ENCODE results near the gene MRPL23.

MRPL23 gene

GRCh38 chr11:1978720-1979473 lies 31.8 kb downstream of the MRPL23 start:
- Histone ChIP-seq H3F3A (ENCODE audit: low read depth) (no peaks in the 10 kb centered on the region), H3K27me3 (ENCODE audit: insufficient read depth, low read length, poor library complexity, severe bottlenecking) (no peaks in the 10 kb centered on the region), H4K20me1 (ENCODE audit: insufficient read depth, low read length, poor library complexity, severe bottlenecking) (no peaks in the 10 kb centered on the region), H3K36me3 (ENCODE audit: insufficient read depth, low read length) (no peaks in the 10 kb centered on the region), H3K9me3 (ENCODE audit: insufficient read depth, low read depth, low read length) (no peaks in the 10 kb centered on the region), H3K79me2 (ENCODE audit: insufficient read depth, low read length) (no peaks in the 10 kb centered on the region), H3K4me1 (ENCODE audit: insufficient read depth, low read length, poor library complexity, severe bottlenecking) (no peaks in the 10 kb centered on the region), H3K4me3 (ENCODE audit: low read length, poor library complexity, severe bottlenecking) (no peak overlapping the region), H3K9ac (ENCODE audit: low read depth, low read length, poor library complexity, severe bottlenecking) (no peak overlapping the region), H2AFZ (ENCODE audit: low read length) (no peak overlapping the region), H3K4me2 (ENCODE audit: low read depth, low read length, poor library complexity, severe bottlenecking) (no peak overlapping the region), H3K9me2 (replicated peaks; ENCODE audit: low read depth, low read length) (no peaks in the 10 kb centered on the region)
- no peak for TF ChIP-seq EZH2phosphoT487 (IDR thresholded peaks at IDR 0.05; ENCODE audit: borderline replicate concordance)
- no peak for TF ChIP-seq CTCF (conservative IDR thresholded peaks at IDR 0.05; ENCODE audit: low read length)

GRCh38 chr11:1979607-1980006 lies 32.5 kb downstream of the MRPL23 start:
- Histone ChIP-seq H3K27me3 (ENCODE audit: insufficient read depth, low read length, poor library complexity, severe bottlenecking) (no peaks in the 10 kb centered on the region), H3K4me1 (ENCODE audit: insufficient read depth, low read length, poor library complexity, severe bottlenecking) (no peaks in the 10 kb centered on the region), H3K36me3 (ENCODE audit: insufficient read depth, low read length) (no peaks in the 10 kb centered on the region), H3K9me3 (ENCODE audit: insufficient read depth, low read depth, low read length) (no peaks in the 10 kb centered on the region), H3K9ac (ENCODE audit: low read depth, low read length, poor library complexity, severe bottlenecking) (no peak overlapping the region), H3K79me2 (ENCODE audit: insufficient read depth, low read length) (no peaks in the 10 kb centered on the region), H3K4me2 (ENCODE audit: low read depth, low read length, poor library complexity, severe bottlenecking) (no peak overlapping the region), H4K20me1 (ENCODE audit: insufficient read depth, low read length, poor library complexity, severe bottlenecking) (no peaks in the 10 kb centered on the region), H3K4me3 (ENCODE audit: low read length, poor library complexity, severe bottlenecking) (no peak overlapping the region), H3F3A (ENCODE audit: low read depth) (no peaks in the 10 kb centered on the region), H3K9me2 (replicated peaks; ENCODE audit: low read depth, low read length) (no peaks in the 10 kb centered on the region), H2AFZ (ENCODE audit: low read length) (no peak overlapping the region)
- no peak for TF ChIP-seq EZH2phosphoT487 (IDR thresholded peaks at IDR 0.05; ENCODE audit: borderline replicate concordance)
- no peak for TF ChIP-seq CTCF (conservative IDR thresholded peaks at IDR 0.05; ENCODE audit: low read length)

DNA sequence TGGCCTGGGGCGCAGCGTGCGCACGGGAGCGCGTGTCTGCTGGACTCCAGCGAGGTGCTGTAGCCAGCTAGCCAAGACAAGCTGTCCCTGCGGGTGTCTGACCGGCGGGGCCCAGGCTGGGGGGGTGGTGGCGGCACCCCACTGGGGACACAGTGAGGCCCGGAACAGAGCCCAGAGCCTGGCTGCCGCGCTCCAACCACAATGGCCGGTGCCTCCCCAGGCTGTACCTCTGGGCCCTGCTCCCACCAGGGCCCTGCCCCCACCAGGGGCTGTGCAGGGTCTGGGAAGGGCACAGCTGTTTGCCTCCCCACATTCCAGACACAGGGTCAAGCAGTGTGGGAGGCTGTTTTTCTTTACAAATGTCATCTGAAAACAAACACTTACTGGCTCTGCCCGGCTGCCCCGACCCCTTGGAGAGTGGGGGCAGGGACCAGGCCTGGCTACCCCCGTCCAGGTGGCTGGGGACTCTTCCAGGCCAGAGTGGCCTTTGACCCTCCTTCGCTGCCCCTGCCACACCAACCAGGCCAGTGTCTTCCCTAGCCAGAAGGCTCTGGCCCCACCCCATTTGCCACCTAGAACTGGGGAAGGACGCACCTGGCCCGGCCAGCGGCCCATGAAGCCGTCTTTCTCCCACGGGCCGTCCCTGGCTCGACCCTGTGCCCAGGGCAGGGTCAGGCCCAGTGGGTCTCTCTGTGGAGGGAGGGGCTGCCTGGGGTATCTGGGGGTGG lies 35.9 kb downstream of the MRPL23 start:
- no peak for TF ChIP-seq EZH2phosphoT487 (IDR thresholded peaks at IDR 0.05; ENCODE audit: borderline replicate concordance)
- TF ChIP-seq CTCF (conservative IDR thresholded peaks at IDR 0.05; ENCODE audit: low read length), result no peak
- Histone ChIP-seq H3K9me3 (ENCODE audit: insufficient read depth, low read depth, low read length) (no peaks in the 10 kb centered on the region), H3K79me2 (ENCODE audit: insufficient read depth, low read length) (no peaks in the 10 kb centered on the region), H3F3A (ENCODE audit: low read depth) (no peaks in the 10 kb centered on the region), H2AFZ (ENCODE audit: low read length) (no peak overlapping the region), H4K20me1 (ENCODE audit: insufficient read depth, low read length, poor library complexity, severe bottlenecking) (no peaks in the 10 kb centered on the region), H3K4me2 (ENCODE audit: low read depth, low read length, poor library complexity, severe bottlenecking) (no peak overlapping the region), H3K4me1 (ENCODE audit: insufficient read depth, low read length, poor library complexity, severe bottlenecking) (no peaks in the 10 kb centered on the region), H3K36me3 (ENCODE audit: insufficient read depth, low read length) (no peaks in the 10 kb centered on the region), H3K4me3 (ENCODE audit: low read length, poor library complexity, severe bottlenecking) (no peak overlapping the region), H3K9me2 (replicated peaks; ENCODE audit: low read depth, low read length) (no peaks in the 10 kb centered on the region), H3K27me3 (ENCODE audit: insufficient read depth, low read length, poor library complexity, severe bottlenecking) (no peaks in the 10 kb centered on the region), H3K9ac (ENCODE audit: low read depth, low read length, poor library complexity, severe bottlenecking) (no peak overlapping the region)

Measured in Loucy (cell line).